Head of caudate nucleus (tissue), 42 donors: ENCODE measurements around the gene CYP3A5.
"Not testable (repeated sequence)": the region's sequence is repeated elsewhere in the genome, so short reads cannot be mapped to it uniquely, and the experiment has no call there.

ENCODE experiments used
- DNase-seq, 42 donors: peaks; one replicate each; pipeline versions ENCODE4 v3.0.0 to v3.0.0-alpha.2; 2020 to 2021; ENCODE audit warnings: mixed read lengths in 7 of 42
- intact Hi-C: fragments of 100-400 bp; cut with DNase I; formaldehyde crosslinking; loops from one replicate; pipeline ENCODE4 v1.15.0; 2022

CYP3A5 gene

GRCh38 chr7:99690918-99691317 is 11.1 kb upstream of the CYP3A5 start:
- DNase-seq, intact Hi-C loops: not testable (repeated sequence)

- intact Hi-C loops: not testable (repeated sequence)
Observed at GRCh38 chr7:99685871-99686608, 6.2 kb upstream of the CYP3A5 start.

GRCh38 chr7:99685129-99685758 is 5.4 kb upstream of the CYP3A5 start:
- no peak for DNase-seq
- intact Hi-C loops: no loop called here

More at GRCh38 chr7:99685871-99686608, 6.2 kb upstream of the CYP3A5 start:
- not testable (repeated sequence) for DNase-seq

GRCh38 chr7:99679032-99679399 is 780 bp downstream of the CYP3A5 start:
- intact Hi-C loops: no loop called here
- no peak for DNase-seq

- intact Hi-C loops: no loop called here
- no peak for DNase-seq
Observed at GRCh38 chr7:99677648-99678045, 2.1 kb downstream of the CYP3A5 start.

GRCh38 chr7:99677013-99677647 is 2.7 kb downstream of the CYP3A5 start:
- intact Hi-C loops: no loop called here
- no peak for DNase-seq

- intact Hi-C loops: no loop called here
- no peak for DNase-seq
Observed at GRCh38 chr7:99674995-99675742, 4.6 kb downstream of the CYP3A5 start.

GRCh38 chr7:99672573-99672972 is 7.2 kb downstream of the CYP3A5 start:
- DNase-seq: no peak

GRCh38 chr7:99669782-99670181 is 10.0 kb downstream of the CYP3A5 start:
- intact Hi-C loops: no loop called here
- DNase-seq: no peak

More at GRCh38 chr7:99672573-99672972, 7.2 kb downstream of the CYP3A5 start:
- intact Hi-C loops: no loop called here

GRCh38 chr7:99668541-99668940 is 11.3 kb downstream of the CYP3A5 start:
- DNase-seq: no peak
- intact Hi-C loops: no loop called here

- intact Hi-C loops: no loop called here
- DNase-seq: no peak
Observed at GRCh38 chr7:99667179-99667578, 12.6 kb downstream of the CYP3A5 start.

- intact Hi-C loops: no loop called here
- no peak for DNase-seq
Observed at GRCh38 chr7:99666013-99666395, 13.8 kb downstream of the CYP3A5 start.

- intact Hi-C loops: no loop called here
- DNase-seq: no peak
Observed at GRCh38 chr7:99665312-99666012, 14.3 kb downstream of the CYP3A5 start.

- intact Hi-C loops, DNase-seq: not testable (repeated sequence)
Observed at GRCh38 chr7:99657879-99658278, 21.9 kb downstream of the CYP3A5 start.

GRCh38 chr7:99654626-99655025 is 25.2 kb downstream of the CYP3A5 start:
- DNase-seq, intact Hi-C loops: not testable (repeated sequence)

- DNase-seq: no peak
- intact Hi-C loops: no loop called here
Observed at GRCh38 chr7:99653754-99654153, 26.0 kb downstream of the CYP3A5 start.

- DNase-seq, intact Hi-C loops: not testable (repeated sequence)
Observed at GRCh38 chr7:99653269-99653668, 26.5 kb downstream of the CYP3A5 start.

- DNase-seq: no peak
- intact Hi-C loops: no loop called here
Observed at GRCh38 chr7:99652671-99653070, 27.1 kb downstream of the CYP3A5 start.

- no peak for DNase-seq
- intact Hi-C loops: no loop called here
Observed at GRCh38 chr7:99651290-99651689, 28.5 kb downstream of the CYP3A5 start.
